T-helper 1 cell (primary cell): ENCODE measurements around the gene GIMAP8.
"Not testable (repeated sequence)": the region's sequence is repeated elsewhere in the genome, so short reads cannot be mapped to it uniquely, and the experiment has no call there.

Source experiments
- DNase-seq, 5 donors: peaks; one replicate each; pipeline ENCODE4 v3.0.0-alpha.2; 2012 to 2020

Gene GIMAP8

GRCh38 chr7:150441524-150441923, 8.9 kb upstream of the GIMAP8 start:
- no peak for DNase-seq

GRCh38 chr7:150442811-150443210, 7.6 kb upstream of the GIMAP8 start:
- DNase-seq: no peak

- no peak for DNase-seq
Measured at GRCh38 chr7:150443793-150444540, 6.5 kb upstream of the GIMAP8 start.

- DNase-seq: no peak
Measured at GRCh38 chr7:150444674-150445365, 5.6 kb upstream of the GIMAP8 start.

- peak in 1 of 5 donors; percentile 57 for DNase-seq
Measured at GRCh38 chr7:150446288-150446938, 4.0 kb upstream of the GIMAP8 start.

GRCh38 chr7:150447966-150448788, 2.3 kb upstream of the GIMAP8 start:
- DNase-seq: no peak

GRCh38 chr7:150448789-150449147, 1.7 kb upstream of the GIMAP8 start:
- peak; percentile 66 to 91 (median 79) for DNase-seq

- peak in 1 of 5 donors; percentile 33 for DNase-seq
Measured at GRCh38 chr7:150449206-150449952, 1.1 kb upstream of the GIMAP8 start.

- DNase-seq: peak; percentile 33 to 87 (median 54)
Measured at GRCh38 chr7:150451097-150451793, 815 bp downstream of the GIMAP8 start.

GRCh38 chr7:150451833-150452461, 1.5 kb downstream of the GIMAP8 start:
- DNase-seq: peak in 1 of 5 donors; percentile 69

- peak in 1 of 5 donors; percentile 35 for DNase-seq
Measured at GRCh38 chr7:150453181-150453580, 2.8 kb downstream of the GIMAP8 start.

GRCh38 chr7:150453892-150454291, 3.5 kb downstream of the GIMAP8 start:
- no peak for DNase-seq

GRCh38 chr7:150457064-150457463, 6.6 kb downstream of the GIMAP8 start:
- not testable (repeated sequence) for DNase-seq

GRCh38 chr7:150458235-150458634, 7.8 kb downstream of the GIMAP8 start:
- no peak for DNase-seq

GRCh38 chr7:150458756-150459155, 8.3 kb downstream of the GIMAP8 start:
- no peak for DNase-seq

GRCh38 chr7:150461520-150461919, 11.1 kb downstream of the GIMAP8 start:
- DNase-seq: no peak

GRCh38 chr7:150462413-150462812, 12.0 kb downstream of the GIMAP8 start:
- no peak for DNase-seq

GRCh38 chr7:150463461-150463860, 13.0 kb downstream of the GIMAP8 start:
- DNase-seq: no peak

- DNase-seq: no peak
Measured at GRCh38 chr7:150464962-150465361, 14.5 kb downstream of the GIMAP8 start.

GRCh38 chr7:150465414-150465813, 15.0 kb downstream of the GIMAP8 start:
- DNase-seq: no peak

GRCh38 chr7:150466477-150466876, 16.0 kb downstream of the GIMAP8 start:
- no peak for DNase-seq
